HG03469 (cell line): Measurements from ENCODE around the gene MRPL22.
"Not testable (repeated sequence)": the region's sequence is repeated elsewhere in the genome, so short reads cannot be mapped to it uniquely, and the experiment has no call there.

Experiments used
- ATAC-seq: cut with Tn5 transposase; IDR thresholded peaks from one replicate; pipeline ENCODE4 v1.9.1; 2021; ENCODE audit warnings: mild to moderate bottlenecking, moderate library complexity, moderate number of reproducible peaks; ENCODE audit not compliant: unreplicated experiment

Gene MRPL22

DNA sequence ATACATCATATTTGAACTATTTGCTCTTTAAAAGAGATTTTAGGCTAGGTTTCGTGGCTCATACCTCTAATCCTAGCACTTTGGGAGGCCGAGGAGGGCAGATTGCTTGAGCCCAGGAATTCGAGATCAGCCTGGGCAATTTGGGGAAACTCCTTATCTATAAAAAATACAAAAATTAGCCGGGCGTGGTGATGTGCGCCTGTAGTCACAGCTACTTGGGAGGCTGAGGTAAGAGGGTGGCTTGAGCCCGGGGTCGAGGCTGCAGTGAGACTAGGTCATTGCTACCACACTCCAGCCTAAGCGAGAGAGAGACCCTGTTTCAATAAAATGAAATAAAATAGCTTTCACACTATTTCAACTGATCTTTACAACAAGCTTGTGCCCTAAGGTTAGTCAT, 500 bp upstream of the MRPL22 start:
- ATAC-seq = no peak

DNA sequence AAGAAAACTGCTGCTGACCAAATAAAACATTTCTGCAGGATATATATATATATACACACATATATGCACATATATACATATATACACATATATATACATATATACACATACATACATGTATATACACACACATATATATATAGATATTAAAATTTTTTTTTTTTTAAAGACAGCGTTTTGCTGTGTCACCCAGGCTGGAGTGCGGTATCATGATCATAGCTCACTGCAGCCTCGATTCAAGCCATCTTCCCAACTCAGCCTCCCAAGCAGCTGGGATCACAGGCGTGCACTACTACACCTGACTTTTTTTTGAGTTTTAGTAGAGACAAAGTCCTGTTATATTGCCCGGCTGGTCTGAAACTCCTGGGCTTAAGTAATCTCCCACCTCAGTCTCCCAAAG, 2.7 kb downstream of the MRPL22 start:
- ATAC-seq = no peak

DNA sequence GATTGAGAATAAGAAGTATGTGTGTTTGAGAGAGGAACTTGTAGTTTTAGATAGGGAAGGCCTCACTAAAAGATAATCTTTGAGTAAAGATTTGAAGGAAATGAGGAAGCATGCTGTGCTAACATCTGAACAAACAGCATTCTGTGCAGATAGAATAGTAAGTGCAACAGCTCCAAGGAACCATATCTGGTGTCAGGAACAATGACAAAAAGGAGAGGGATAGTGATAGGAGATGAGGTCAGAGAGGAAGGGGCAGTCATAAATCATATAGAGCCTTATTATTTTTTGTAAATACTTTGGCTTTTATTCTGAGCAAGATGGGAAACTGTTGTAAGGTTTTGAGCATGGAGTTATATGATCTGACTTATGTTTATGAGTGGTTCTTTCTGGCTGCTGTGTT, 3.8 kb downstream of the MRPL22 start:
- no peak for ATAC-seq

DNA sequence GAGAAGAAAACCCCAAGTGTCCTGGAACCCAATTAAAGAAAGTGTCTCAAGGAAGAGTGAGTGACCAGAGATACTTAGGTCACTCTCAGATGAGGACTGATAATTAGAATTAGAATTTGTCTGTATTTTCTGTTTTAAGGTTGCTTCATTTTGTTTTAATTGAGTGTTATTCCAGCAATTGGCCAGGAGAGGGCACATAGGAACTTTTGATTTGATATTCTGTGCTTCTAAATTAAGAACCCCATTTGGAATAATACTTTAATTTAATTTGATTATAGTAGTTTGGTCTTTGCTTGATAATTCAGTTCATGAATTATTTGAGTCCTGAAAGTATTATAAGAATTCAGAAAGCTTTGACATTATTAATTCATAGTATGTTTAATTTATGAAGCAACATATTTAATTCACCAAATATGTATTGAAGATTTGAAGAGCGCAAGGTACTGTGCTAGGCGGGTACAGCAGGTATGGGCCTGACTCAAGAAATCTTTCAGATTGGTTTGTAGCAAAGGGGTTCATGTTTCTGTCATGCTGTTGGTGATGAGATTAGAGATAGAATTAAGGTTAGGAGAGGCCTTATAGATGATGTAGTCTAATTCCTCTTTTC, 4.9 kb downstream of the MRPL22 start:
- ATAC-seq = no peak

DNA sequence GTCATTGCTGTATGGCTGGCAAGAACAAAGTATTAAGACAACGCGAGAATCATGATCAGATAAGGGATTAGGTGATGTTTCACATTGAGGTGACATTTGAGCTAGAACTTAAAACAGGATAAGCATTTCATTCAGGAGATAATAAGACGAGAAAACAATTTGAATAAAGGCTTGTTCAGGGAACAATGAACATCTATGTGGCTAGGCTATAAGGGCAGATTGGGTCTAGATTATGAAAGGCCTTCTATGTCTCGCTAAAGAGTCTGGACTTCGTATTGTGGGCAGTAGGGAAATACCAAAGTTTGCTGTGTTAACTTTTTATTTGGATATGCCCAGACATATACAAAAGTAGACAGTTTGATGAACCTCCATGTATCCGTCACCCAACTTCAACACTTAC, 6.9 kb downstream of the MRPL22 start:
- ATAC-seq = no peak

DNA sequence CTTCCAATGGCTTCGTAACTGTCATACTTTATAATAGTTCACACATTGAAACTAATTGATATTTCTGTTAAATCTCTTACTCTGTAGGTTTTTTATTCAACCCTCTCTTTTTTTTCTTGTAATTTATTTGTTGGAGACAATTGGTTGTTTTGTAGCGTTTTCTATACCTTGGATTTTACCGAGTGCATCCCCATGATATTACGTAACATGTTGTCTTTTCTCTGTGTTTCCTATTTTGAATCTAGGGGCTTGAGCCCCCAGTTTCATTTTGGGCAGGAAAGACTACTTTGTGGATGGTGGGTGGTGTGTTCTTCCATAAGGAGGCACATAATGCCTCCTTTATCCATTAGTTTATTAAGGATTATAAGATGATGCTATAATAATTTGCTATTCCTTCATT, 7.4 kb downstream of the MRPL22 start:
- no peak for ATAC-seq

DNA sequence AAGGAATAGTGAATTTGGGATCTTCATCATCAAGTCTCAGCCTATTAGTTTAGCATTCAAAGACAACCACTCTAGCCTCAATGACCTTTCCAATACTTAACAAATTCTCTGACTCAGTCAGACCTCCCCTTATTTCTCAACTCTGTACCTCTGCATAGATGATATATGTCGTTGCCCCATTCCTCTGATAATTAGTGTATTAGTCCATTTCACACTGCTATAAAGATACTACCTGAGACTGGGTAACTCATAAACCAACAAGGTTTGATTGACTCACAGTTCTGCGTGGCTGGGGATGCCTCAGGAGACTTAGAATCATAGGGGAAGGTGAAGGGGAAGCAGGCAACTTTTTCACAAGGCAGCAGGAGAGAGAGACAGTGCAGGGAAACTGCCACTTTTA, 8.9 kb downstream of the MRPL22 start:
- ATAC-seq = no peak

DNA sequence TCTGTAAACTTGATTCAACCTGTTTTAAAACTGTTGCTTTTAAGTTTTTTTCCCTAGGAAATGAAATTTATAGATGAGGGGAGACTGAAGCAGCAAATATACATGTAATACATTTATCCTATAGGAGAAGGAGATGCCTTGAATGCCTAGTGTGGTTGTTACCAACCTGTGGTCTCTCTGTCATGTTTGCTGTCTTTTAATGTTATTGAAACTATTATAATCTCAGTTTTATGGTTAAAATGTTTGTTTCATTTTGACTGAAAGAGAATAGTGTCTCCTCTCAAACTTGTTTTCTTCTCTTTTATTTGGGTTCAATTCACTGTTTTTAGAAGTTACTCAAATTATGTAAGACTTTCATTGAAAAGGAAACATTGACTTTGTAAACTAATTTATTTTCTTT, 15.8 kb downstream of the MRPL22 start:
- no peak for ATAC-seq

DNA sequence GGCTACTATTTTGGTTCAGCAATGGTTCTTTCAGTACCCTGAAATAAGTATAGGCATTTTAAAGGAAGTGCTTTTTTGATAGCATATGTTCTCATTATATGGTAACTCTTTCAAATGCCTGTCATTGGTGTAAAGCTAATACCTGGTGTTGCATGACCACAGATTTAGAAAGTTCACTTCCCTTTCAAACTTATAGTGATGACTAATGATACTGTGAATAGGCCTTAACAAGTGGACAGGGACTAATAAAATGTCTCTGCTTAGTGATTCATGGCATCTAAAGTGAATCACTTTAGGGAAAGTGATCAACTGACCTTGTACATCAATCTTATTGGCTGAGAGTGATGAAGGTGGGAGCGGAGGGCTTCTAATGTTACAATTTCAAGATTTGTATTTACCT, 21.6 kb downstream of the MRPL22 start:
- ATAC-seq = peak; percentile 99

DNA sequence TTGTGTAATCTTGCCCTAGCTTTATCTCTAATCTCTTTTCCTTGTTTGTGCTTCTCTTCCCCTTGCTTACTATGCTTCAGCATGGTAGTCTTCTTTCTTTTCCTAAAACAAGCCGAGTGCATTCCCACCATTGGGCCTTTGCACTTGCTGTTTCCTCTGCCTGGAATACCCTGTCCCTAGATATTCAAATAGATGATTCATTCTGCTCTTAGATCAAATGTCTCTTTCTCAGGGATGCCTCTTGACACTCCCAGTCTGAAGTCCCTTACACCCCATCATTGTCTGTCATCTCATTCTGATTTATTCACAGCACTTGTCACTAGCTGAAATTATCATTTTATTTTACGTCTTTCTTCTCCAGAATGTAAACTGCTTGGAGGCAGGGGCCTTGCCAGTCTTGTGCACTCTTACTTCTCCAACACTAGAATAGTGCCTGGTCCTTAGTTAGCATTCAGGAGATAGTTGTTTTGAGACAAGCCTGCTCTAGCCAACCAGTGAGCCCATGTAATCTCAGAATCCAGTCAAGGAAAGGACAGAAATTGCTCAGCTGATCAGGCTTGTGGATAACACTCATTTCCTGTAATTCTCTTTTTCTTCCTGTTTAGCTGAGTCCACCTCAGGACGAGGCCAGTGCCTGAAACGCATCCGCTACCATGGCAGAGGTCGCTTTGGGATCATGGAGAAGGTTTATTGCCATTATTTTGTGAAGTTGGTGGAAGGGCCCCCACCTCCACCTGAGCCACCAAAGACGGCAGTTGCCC, 25.4 kb downstream of the MRPL22 start:
- ATAC-seq = no peak

DNA sequence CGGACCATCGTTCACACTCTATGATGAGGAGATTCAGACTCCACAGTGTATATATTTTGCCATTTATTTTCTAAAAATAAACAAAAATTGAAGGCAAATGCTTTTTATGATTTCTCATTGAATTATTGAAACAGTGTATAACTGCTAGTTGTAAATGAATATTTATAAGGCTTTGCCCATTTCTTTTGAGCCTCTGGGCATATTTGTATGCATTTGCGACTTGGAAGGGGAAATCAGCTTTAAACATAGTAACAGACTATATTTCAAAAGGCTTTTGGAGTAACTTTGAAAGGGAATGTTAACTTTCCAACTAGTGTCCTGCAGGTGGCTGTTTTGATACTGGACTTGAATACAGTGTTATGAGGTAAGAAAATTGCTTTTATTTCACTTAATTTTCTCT, 26.0 kb downstream of the MRPL22 start:
- ATAC-seq = no peak

DNA sequence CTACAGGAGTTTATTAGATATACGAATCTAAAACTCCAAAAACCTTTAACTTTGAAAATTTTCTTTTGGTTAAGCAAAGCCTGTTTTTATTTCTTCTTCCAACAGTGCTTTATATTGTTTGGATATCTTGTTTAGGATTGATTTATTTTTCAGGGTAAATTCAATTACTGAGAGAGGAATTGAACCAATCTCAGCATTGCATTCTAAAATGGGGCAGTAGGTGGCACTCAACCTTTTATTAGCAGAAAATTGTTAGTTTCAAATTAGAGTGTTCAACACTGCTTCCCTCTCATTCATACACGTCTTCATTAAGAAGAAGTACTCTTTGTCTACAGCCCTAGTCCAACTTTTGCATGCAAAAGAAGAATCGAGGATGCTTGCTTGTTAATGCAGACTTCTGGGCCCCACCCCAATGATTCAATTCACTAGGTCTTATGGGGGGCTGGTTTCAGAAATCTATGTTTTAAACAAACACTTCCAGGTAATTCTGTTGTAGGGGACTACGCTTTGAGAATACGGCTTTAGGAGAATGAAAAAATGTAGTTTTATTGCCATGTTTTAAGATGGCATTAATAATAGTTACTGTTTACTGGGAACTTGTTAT, 26.6 kb downstream of the MRPL22 start:
- ATAC-seq = no peak

DNA sequence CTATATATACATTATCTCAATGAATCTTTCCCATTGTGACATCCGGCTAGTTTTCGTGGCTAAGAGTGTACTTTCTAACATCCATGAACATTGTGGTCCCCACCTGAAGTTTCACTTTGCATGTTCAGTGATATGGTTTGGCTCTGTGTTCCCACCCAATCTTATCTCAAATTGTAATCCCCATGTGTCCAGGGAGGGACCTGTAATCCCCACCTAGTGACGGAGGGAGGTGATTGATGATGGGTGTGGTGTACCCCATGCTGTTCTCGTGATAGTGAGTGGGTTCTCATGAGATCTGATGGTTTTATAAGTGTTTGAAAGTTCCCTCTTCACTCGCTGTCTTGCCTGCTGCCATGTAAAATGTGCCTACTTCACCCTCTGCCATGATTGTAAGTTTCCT, 28.1 kb downstream of the MRPL22 start:
- ATAC-seq = no peak

DNA sequence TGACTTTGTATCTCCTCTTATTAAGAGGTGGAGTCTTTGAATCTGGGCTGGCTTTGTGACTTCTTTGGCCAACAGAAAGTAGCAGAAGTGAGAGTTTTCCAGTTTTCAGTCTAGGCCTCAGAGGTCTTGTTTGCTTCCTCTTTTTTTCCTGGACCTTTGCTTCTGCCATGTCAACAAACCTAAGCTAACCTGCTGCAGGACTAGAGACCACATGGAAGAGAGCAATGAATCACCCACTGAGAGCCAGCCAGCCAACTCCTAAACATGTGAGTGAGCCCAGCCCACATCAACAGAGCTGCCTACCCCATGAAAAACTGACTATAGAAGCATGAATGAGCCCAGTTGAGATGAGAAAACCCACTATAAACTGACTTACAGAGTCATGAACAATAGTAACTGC, 29.9 kb downstream of the MRPL22 start:
- ATAC-seq = no peak

DNA sequence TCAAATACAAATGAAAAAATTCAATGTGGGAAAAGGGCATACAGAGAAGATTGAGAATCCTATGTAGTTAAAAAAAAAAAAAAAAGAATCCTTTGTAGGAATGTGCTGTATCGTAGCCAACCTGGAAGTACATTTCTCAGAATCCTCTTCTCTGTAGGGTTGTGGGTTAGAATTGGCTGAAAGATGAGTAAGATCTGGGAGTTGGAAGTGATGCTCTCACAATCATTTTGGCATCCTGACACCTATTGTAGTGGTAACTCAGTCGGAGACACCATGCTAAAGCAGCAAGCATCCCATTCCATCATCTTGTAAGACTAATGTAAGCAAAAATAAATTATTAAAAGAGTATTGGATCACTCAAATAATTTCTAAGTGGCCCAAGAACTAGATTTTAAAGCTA, 30.6 kb downstream of the MRPL22 start:
- no peak for ATAC-seq

DNA sequence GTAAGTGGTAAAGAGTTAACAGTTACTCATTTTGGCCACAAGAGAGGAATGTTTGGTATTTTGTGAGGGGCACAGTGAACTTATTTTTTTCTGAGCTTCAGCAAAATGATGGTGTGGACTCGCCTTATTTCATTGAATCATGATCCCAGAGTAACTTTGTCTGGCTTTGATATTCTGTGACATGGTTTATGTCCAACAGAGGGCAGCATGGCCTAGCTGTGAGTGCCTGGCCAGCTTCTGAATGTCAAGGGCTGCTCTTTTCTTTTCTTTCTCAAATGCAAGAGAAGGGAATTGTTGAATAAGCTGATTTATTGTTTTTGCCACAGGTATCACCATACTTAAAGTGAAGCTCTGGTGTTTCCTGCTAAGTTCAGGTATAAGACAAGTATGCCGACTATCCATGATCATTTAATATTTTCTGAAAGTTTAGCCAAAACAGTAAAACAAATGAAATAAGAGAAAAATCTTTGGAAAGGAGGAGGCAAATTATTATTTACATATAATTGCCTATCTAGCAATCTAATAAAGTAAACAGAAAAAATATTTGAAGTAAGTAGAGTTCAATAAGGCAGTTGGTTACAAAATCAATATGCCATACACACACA, 31.7 kb downstream of the MRPL22 start:
- ATAC-seq = no peak

DNA sequence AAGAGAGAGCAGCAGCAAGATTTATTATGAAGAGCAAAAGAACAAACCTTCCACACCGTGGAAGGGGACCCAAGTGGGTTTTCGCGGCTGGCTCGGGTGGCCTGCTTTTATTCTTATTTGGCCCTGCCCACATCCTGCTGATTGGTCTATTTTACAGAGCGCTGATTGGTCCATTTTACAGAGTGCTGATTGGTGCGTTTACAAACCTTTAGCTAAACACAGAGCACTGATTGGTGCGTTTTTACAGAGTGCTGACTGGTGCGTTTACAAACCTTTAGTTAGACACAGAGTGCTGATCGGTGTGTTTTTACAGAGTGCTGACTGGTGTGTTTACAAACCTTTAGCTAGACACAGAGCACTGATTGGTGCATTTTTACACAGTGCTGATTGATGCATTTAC, 35.2 kb downstream of the MRPL22 start:
- not testable (repeated sequence) for ATAC-seq

DNA sequence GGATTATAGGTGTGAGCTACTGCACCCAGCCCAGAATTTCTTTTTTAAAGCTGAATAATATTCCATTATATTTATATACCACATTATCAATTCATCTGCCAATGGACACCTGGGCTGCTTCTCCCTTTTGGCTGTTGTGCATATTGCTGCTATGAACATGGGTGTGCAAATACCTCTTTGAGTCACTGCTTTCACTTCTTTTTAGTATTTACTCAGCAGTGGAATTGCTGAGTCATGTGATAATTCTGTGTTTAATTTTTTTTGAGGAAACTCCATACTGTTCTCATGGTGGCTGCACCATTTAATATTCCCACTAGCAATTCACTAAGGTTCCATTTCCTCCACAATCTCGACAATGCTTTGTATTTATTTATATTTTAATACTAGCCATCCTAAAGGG, 36.5 kb downstream of the MRPL22 start:
- ATAC-seq = no peak

DNA sequence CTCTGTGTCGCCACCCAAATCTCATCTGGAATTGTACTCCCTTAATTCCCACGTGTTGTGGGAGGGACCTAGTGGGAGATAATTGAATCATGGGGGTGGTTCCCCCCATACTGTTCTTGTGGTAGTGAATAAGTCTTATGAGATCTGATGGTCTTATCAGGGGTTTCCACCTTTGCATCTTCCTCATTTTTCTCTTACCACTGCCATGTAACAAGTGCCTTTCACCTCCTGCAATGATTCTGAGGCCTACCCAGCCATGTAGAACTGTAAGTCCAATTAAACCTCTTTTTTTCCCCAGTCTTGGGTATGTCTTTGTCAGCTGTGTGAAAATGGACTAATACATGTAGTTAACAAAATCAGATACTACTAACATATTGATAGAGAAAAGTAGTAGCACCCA, 37.4 kb downstream of the MRPL22 start:
- ATAC-seq = not testable (repeated sequence)

DNA sequence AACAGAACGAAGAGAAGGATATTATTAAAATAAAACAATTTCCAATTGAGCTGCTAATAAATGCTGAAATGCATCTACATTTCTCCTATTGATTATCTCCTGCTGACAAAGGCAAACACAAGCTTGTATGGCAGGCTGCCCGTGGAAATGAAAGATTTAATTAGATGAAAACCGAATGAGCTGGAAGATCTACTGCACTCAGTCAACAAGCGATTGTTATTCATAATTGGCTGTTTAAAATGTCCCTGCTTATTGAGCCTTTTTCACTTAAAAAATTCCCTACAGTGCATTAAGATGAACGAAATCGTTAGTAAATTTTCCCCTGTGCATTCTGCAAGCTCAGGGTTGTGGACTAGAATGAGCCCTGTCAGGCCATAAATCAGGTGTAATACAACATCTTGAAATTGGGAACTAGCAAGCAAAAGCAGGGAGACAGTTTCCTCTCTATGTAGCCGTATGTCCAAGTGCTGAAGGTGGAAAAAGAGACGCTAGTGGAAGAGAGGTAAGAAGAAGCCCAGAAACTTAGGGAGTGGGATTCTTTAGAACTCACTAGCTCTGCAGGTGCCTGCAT, 44.2 kb downstream of the MRPL22 start:
- ATAC-seq = no peak

DNA sequence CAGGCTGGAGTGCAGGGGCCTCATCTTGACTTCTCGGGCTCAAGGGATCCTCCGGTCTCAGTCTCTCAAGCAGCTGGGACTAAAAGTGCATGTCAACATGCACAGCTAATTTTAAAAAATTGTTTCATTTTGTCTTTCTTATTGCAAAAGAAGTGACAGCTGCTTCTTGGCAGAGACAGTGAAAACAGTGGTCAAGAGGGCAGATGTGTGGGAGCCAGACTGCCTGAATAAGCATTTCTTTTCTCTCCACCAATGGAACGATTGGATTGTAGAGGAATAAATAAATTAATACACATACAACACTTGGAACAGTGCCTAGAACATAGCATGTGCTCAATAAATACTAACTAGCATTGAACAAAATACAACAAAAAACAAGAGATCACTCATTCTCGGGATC, 45.3 kb downstream of the MRPL22 start:
- ATAC-seq = no peak

DNA sequence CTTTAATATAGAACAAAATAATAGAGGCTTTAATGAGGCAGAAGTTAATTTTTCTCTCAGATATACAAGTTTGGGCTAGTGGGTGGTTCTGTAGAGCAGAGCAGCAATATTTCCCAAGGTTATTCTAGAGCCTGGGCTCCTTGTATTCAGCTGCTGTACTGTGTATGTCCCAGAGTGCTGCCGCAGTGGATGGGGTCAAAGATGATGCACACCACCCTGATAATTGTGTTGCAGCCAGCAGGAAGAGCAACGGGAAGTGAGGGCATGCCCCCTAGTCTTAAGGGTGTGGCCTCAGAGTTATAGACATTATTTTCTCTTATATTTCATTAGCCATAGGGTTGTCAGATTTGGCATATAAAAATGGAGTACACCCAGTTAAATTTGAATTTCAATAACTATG, 48.8 kb downstream of the MRPL22 start:
- no peak for ATAC-seq
